BE2C (cell line): Measurements from ENCODE around the gene CXCL10.

Experiments
- DNase-seq: peaks from one replicate; pipeline ENCODE4 v3.0.0-alpha.2; 2020
- H3K27me3 ChIP-seq: fragments of 250-450 bp; sonication (Bioruptor Pico); 2 replicates; pipeline ENCODE4 v1.5.1; 2020; ENCODE audit warnings: mild to moderate bottlenecking
- H3K36me3 ChIP-seq: fragments of 250-450 bp; sonication (Bioruptor Pico); 2 replicates; pipeline ENCODE4 v1.5.1; 2020; ENCODE audit warnings: mild to moderate bottlenecking
- H3K4me1 ChIP-seq: fragments of 250-450 bp; sonication (Bioruptor Pico); 2 replicates; pipeline ENCODE4 v1.5.1; 2020
- H3K4me3 ChIP-seq: 2 replicates; pipeline ENCODE4 v1.5.1; 2011; ENCODE audit warnings: low read depth, low read length
- H3K9me3 ChIP-seq: fragments of 250-450 bp; sonication (Bioruptor Pico); 2 replicates; pipeline ENCODE4 v1.5.1; 2020
- CTCF ChIP-seq: IDR thresholded peaks from 2 replicates; pipeline ENCODE4 v1.5.1; 2012; ENCODE audit warnings: mild to moderate bottlenecking, low read depth, low read length

CXCL10 gene

GRCh38 chr4:76017056-76017686, 6.1 kb downstream of the CXCL10 start:
- DNase-seq: no peak
- no peaks in the 10 kb centered on the region for H3K4me1 ChIP-seq
- no peaks in the 10 kb centered on the region for H3K36me3 ChIP-seq
- no peak overlapping the region for H3K4me3 ChIP-seq
- no peaks in the 10 kb centered on the region for H3K9me3 ChIP-seq
- TF ChIP-seq CTCF: no peak
- 0 out of 2 replicates have a peak, but pooled peaks cover 1% of the 10 kb centered on the region for H3K27me3 ChIP-seq

- no peak for TF ChIP-seq CTCF
- Histone ChIP-seq H3K9me3 (no peaks in the 10 kb centered on the region), H3K4me3 (no peak overlapping the region), H3K36me3 (no peaks in the 10 kb centered on the region), H3K27me3 (no peaks in the 10 kb centered on the region), H3K4me1 (no peaks in the 10 kb centered on the region)
- DNase-seq: no peak
Measured at GRCh38 chr4:76016393-76016792, 6.9 kb downstream of the CXCL10 start.

GRCh38 chr4:76013540-76013939, 9.8 kb downstream of the CXCL10 start:
- no peaks in the 10 kb centered on the region for H3K4me1 ChIP-seq
- DNase-seq: no peak
- H3K27me3 ChIP-seq: peaks cover 3% of the 10 kb centered on the region
- H3K9me3 ChIP-seq: no peaks in the 10 kb centered on the region
- no peaks in the 10 kb centered on the region for H3K36me3 ChIP-seq
- no peak overlapping the region for H3K4me3 ChIP-seq
- no peak for TF ChIP-seq CTCF

GRCh38 chr4:76012388-76012801, 10.9 kb downstream of the CXCL10 start:
- peaks cover 14% of the 10 kb centered on the region for H3K27me3 ChIP-seq
- no peaks in the 10 kb centered on the region for H3K9me3 ChIP-seq
- no peak for TF ChIP-seq CTCF
- H3K4me3 ChIP-seq: no peak overlapping the region
- no peak for DNase-seq
- no peaks in the 10 kb centered on the region for H3K36me3 ChIP-seq
- no peaks in the 10 kb centered on the region for H3K4me1 ChIP-seq

- DNase-seq: no peak
- H3K4me3 ChIP-seq: no peak overlapping the region
Measured at GRCh38 chr4:76011700-76012387, 11.5 kb downstream of the CXCL10 start.

More at GRCh38 chr4:76011700-76012387, 11.5 kb downstream of the CXCL10 start:
- peaks cover 14% of the 10 kb centered on the region for H3K27me3 ChIP-seq
- H3K4me1 ChIP-seq: no peaks in the 10 kb centered on the region
- no peaks in the 10 kb centered on the region for H3K36me3 ChIP-seq
- no peaks in the 10 kb centered on the region for H3K9me3 ChIP-seq
- no peak for TF ChIP-seq CTCF
